GM12892 (cell line): Measurements from ENCODE around the gene OR4K2.

Source experiments
- DNase-seq: peaks from one replicate; pipeline ENCODE4 v3.0.0; 2011; ENCODE audit not compliant: insufficient read length
- FAIRE-seq: peaks from 2 replicates; lab custom pipeline; 2011; peaks lifted over from hg19 to GRCh38; lab: Jason Lieb, UNC
- POLR2A ChIP-seq: IDR thresholded peaks from 2 replicates; pipeline ENCODE4 v1.6.1; 2011; ENCODE audit warnings: low read depth, low read length, control low read depth
- POLR2AphosphoS5 ChIP-seq: IDR thresholded peaks from 2 replicates; pipeline ENCODE4 v1.6.1; 2011; ENCODE audit warnings: low read depth, low read length, control low read depth
- TAF1 ChIP-seq: IDR thresholded peaks from 2 replicates; pipeline ENCODE4 v1.6.1; 2011; ENCODE audit warnings: low read depth, mild to moderate bottlenecking, control low read depth, low read length, borderline replicate concordance

OR4K2 gene

GRCh38 chr14:19906665-19907064, 31.7 kb downstream of the OR4K2 start:
- no peak for TF ChIP-seq TAF1
- TF ChIP-seq POLR2A: no peak
- TF ChIP-seq POLR2AphosphoS5: no peak
- DNase-seq (no peak), FAIRE-seq (no peak)

- TF ChIP-seq TAF1 (no peak), POLR2AphosphoS5 (no peak), POLR2A (no peak)
- DNase-seq: no peak
- FAIRE-seq: no peak
Measured at GRCh38 chr14:19911114-19911513, 36.2 kb downstream of the OR4K2 start.

GRCh38 chr14:19917243-19917642, 42.3 kb downstream of the OR4K2 start:
- DNase-seq: no peak
- TF ChIP-seq POLR2A: no peak
- TF ChIP-seq POLR2AphosphoS5: no peak
- no peak for TF ChIP-seq TAF1
- no peak for FAIRE-seq

- TF ChIP-seq POLR2AphosphoS5: no peak
- TF ChIP-seq TAF1: no peak
- no peak for TF ChIP-seq POLR2A
- DNase-seq (no peak), FAIRE-seq (no peak)
Measured at GRCh38 chr14:19917955-19918518, 43.1 kb downstream of the OR4K2 start.

- DNase-seq (no peak), FAIRE-seq (no peak)
- TF ChIP-seq POLR2A (no peak), POLR2AphosphoS5 (no peak), TAF1 (no peak)
Measured at GRCh38 chr14:19918553-19919264, 43.8 kb downstream of the OR4K2 start.

GRCh38 chr14:19920021-19920657, 45.2 kb downstream of the OR4K2 start, which contains the start of gene OR4K5:
OR4K5 (plus strand) TSS chr14:19920607; CDS start chr14:19920607, 0 bp downstream.
- DNase-seq: no peak
- FAIRE-seq: no peak
- TF ChIP-seq POLR2A: no peak
- TF ChIP-seq POLR2AphosphoS5: no peak
- TF ChIP-seq TAF1: no peak

- FAIRE-seq: no peak
- TF ChIP-seq TAF1: no peak
- no peak for TF ChIP-seq POLR2A
- no peak for TF ChIP-seq POLR2AphosphoS5
- DNase-seq: no peak
Measured at GRCh38 chr14:19930617-19931016, 55.7 kb downstream of the OR4K2 start, which contains the start of gene OR4K1. OR4K1 (plus strand) TSS chr14:19930917; CDS start chr14:19935667, 4,750 bp downstream.
